H1 (cell line): Measurements from ENCODE around the gene ALAS1. TPM values are rescaled to one million over a fixed set of nuclear protein-coding genes. Genes with fewer than 3 reads are reported as not detected.

Source experiments
- CTCF ChIA-PET: fragments of 300-600 bp; sonication (Branson Sonifier 250); formaldehyde crosslinking; loops from one replicate; lab custom pipeline; 2021; ENCODE audit not compliant: partially characterized antibody; lab: Charles Lee
- POLR2A ChIA-PET: fragments of 300-600 bp; sonication (Branson Sonifier 250); formaldehyde crosslinking; loops from one replicate; lab custom pipeline; 2021; ENCODE audit warnings: inconsistent platforms; ENCODE audit not compliant: partially characterized antibody; lab: Charles Lee
- DNase-seq, 2 experiments: peaks; one replicate each; pipeline versions ENCODE4 v3.0.0 to v3.0.0-alpha.2; 2010 to 2022; ENCODE audit warnings: low spot score in 2 of 2, low read depth in 1 of 2, mixed read lengths in 1 of 2
- FAIRE-seq: peaks from 2 replicates; lab custom pipeline; 2011; peaks lifted over from hg19 to GRCh38; lab: Jason Lieb, UNC
- H2AFZ ChIP-seq: 2 replicates; pipeline ENCODE4 v1.8.1; 2012; ENCODE audit warnings: low read length, inconsistent platforms
- H2AK5ac ChIP-seq: 2 replicates; pipeline ENCODE4 v1.6.1; 2013; ENCODE audit warnings: low read depth, low read length
- H2BK120ac ChIP-seq: replicated peaks from 2 replicates; pipeline ENCODE3; 2013; ENCODE audit warnings: low read depth, low read length, inconsistent platforms
- H2BK12ac ChIP-seq: 2 replicates; pipeline ENCODE4 v1.6.1; 2013; ENCODE audit warnings: low read depth, low read length
- H2BK15ac ChIP-seq: 2 replicates; pipeline ENCODE4 v1.6.1; 2013; ENCODE audit warnings: low read length
- H2BK20ac ChIP-seq: 2 replicates; pipeline ENCODE4 v1.6.1; 2013; ENCODE audit warnings: low read length
- H2BK5ac ChIP-seq: 2 replicates; pipeline ENCODE4 v1.6.1; 2013; ENCODE audit warnings: low read depth, low read length
- H3K14ac ChIP-seq: 2 replicates; pipeline ENCODE4 v1.6.1; 2013; ENCODE audit warnings: inconsistent platforms; ENCODE audit not compliant: insufficient read length
- H3K18ac ChIP-seq: 2 replicates; pipeline ENCODE4 v1.6.1; 2013; ENCODE audit warnings: low read length; ENCODE audit errors: extremely low read depth
- H3K23ac ChIP-seq: 2 replicates; pipeline ENCODE4 v1.6.1; 2013; ENCODE audit warnings: inconsistent platforms; ENCODE audit not compliant: insufficient read length
- H3K23me2 ChIP-seq: 2 replicates; pipeline ENCODE4 v1.6.1; 2013; ENCODE audit warnings: low read depth, low read length
- H3K27ac ChIP-seq: 2 replicates; pipeline ENCODE4 v1.6.1; 2011; ENCODE audit warnings: low read depth, low read length, inconsistent platforms
- H3K27me3 ChIP-seq, 4 experiments: replicated peaks in 1 of 4; 1 replicate in 1 of 4; 2 replicates in 3 of 4; pipeline versions ENCODE4 v1.6.1 to v1.8.1; 2011 to 2013; ENCODE audit warnings: low read length in 3 of 4, mild to moderate bottlenecking in 3 of 4, inconsistent platforms in 2 of 4, mixed read lengths in 2 of 4, moderate library complexity in 1 of 4; ENCODE audit not compliant: control insufficient read depth in 3 of 4, insufficient read depth in 3 of 4; ENCODE audit errors: extremely low read depth in 1 of 4
- H3K36me3 ChIP-seq, 4 experiments: 2 replicates each; pipeline versions ENCODE4 v1.6.1 to v1.8.1; 2011 to 2013; ENCODE audit warnings: mild to moderate bottlenecking in 4 of 4, low read length in 3 of 4, moderate library complexity in 2 of 4, control low read depth in 1 of 4, inconsistent platforms in 1 of 4; ENCODE audit not compliant: insufficient read depth in 4 of 4, control insufficient read depth in 2 of 4
- H3K4ac ChIP-seq: replicated peaks from 2 replicates; pipeline ENCODE3; 2013; ENCODE audit warnings: low read length, low read depth, mixed read lengths, inconsistent platforms; ENCODE audit not compliant: insufficient read length
- H3K4me1 ChIP-seq, 4 experiments: replicated peaks in 1 of 4; 1 replicate in 1 of 4; 2 replicates in 3 of 4; pipeline versions ENCODE4 v1.6.1 to v1.8.1; 2011 to 2013; ENCODE audit warnings: low read length in 3 of 4, inconsistent platforms in 2 of 4, mixed read lengths in 1 of 4; ENCODE audit not compliant: insufficient read depth in 4 of 4, control insufficient read depth in 3 of 4
- H3K4me2 ChIP-seq, 2 experiments: 2 replicates each; pipeline versions ENCODE4 v1.6.1 to v1.8.1; 2011 to 2013; ENCODE audit warnings: low read depth in 2 of 2, low read length in 2 of 2, control low read depth in 1 of 2, inconsistent platforms in 1 of 2, mild to moderate bottlenecking in 1 of 2; ENCODE audit not compliant: insufficient read depth in 1 of 2
- H3K4me3 ChIP-seq, 4 experiments: fragments of 200-600, 300-600 bp in 1 of 4; sonication (generic), shearing (Covaris generic), sonication (Bioruptor Twin) in 1 of 4; 2 replicates each; pipeline versions ENCODE4 v1.5.1 to v1.8.1; 2011 to 2016; ENCODE audit warnings: low read length in 4 of 4, low read depth in 3 of 4, control low read depth in 2 of 4, inconsistent platforms in 2 of 4, mild to moderate bottlenecking in 2 of 4, mixed read lengths in 1 of 4, moderate library complexity in 1 of 4; ENCODE audit not compliant: insufficient read depth in 2 of 4; ENCODE audit errors: extremely low read depth in 1 of 4
- H3K56ac ChIP-seq: replicated peaks from 2 replicates; pipeline ENCODE3; 2013; ENCODE audit warnings: low read depth, mild to moderate bottlenecking, mixed read lengths, low read length, inconsistent platforms; ENCODE audit not compliant: insufficient read length
- H3K79me1 ChIP-seq: 2 replicates; pipeline ENCODE4 v1.6.1; 2013; ENCODE audit warnings: low read depth, low read length, control low read depth
- H3K79me2 ChIP-seq, 2 experiments: 2 replicates each; pipeline versions ENCODE4 v1.6.1 to v1.8.1; 2012 to 2013; ENCODE audit warnings: low read length in 2 of 2, mild to moderate bottlenecking in 2 of 2, inconsistent platforms in 1 of 2; ENCODE audit not compliant: insufficient read depth in 2 of 2, control insufficient read depth in 1 of 2
- H3K9ac ChIP-seq, 4 experiments: replicated peaks in 1 of 4; 1 replicate in 1 of 4; 2 replicates in 3 of 4; pipeline versions ENCODE4 v1.6.1 to v1.8.1; 2011 to 2013; ENCODE audit warnings: low read depth in 3 of 4, low read length in 3 of 4, control low read depth in 2 of 4, mild to moderate bottlenecking in 2 of 4, moderate library complexity in 2 of 4, inconsistent platforms in 1 of 4; ENCODE audit errors: extremely low read depth in 1 of 4
- H3K9me3 ChIP-seq, 2 experiments: 2 replicates each; pipeline versions ENCODE4 v1.6.1 to v1.8.1; 2012 to 2013; ENCODE audit warnings: mild to moderate bottlenecking in 2 of 2, moderate library complexity in 2 of 2, control low read depth in 1 of 2, inconsistent platforms in 1 of 2, low read depth in 1 of 2, low read length in 1 of 2, mixed read lengths in 1 of 2; ENCODE audit not compliant: insufficient read depth in 2 of 2
- H4K20me1 ChIP-seq, 2 experiments: replicated peaks in 1 of 2; 2 replicates each; pipeline versions ENCODE3 to v1.8.1; 2011 to 2013; ENCODE audit warnings: inconsistent platforms in 2 of 2, low read length in 2 of 2, mild to moderate bottlenecking in 1 of 2; ENCODE audit not compliant: insufficient read depth in 2 of 2, control insufficient read depth in 1 of 2
- H4K5ac ChIP-seq: 2 replicates; pipeline ENCODE4 v1.6.1; 2013; ENCODE audit warnings: low read length, low read depth, mixed read lengths, inconsistent platforms; ENCODE audit not compliant: insufficient read length
- H4K8ac ChIP-seq: 2 replicates; pipeline ENCODE4 v1.8.0; 2013; ENCODE audit warnings: mild to moderate bottlenecking, moderate library complexity, low read length, inconsistent platforms; ENCODE audit not compliant: insufficient read depth; ENCODE audit errors: extremely low read depth
- H4K91ac ChIP-seq: replicated peaks from 2 replicates; pipeline ENCODE3; 2013; ENCODE audit warnings: low read length, mixed read lengths, inconsistent platforms; ENCODE audit not compliant: insufficient read length
- BRCA1 ChIP-seq: IDR thresholded peaks from 2 replicates; pipeline ENCODE4 v1.6.1; 2012; ENCODE audit warnings: low read depth, low read length, improper control_type of control experiment
- CBX5 ChIP-seq: fragments of 300-800, 300-1000 bp; sonication (generic); IDR thresholded peaks from 2 replicates; pipeline ENCODE4 v1.7.1; 2016; ENCODE audit warnings: antibody characterized with exemption, low read length, low read depth
- CEBPB ChIP-seq: IDR thresholded peaks from 2 replicates; pipeline ENCODE4 v1.6.1; 2012; ENCODE audit warnings: low read depth, low read length
- GABPA ChIP-seq: IDR thresholded peaks from 2 replicates; pipeline ENCODE4 v1.6.1; 2011; ENCODE audit warnings: mild to moderate bottlenecking, low read length, moderate library complexity, borderline replicate concordance; ENCODE audit not compliant: insufficient read depth
- JUND ChIP-seq: IDR thresholded peaks from 2 replicates; pipeline ENCODE4 v1.6.1; 2011; ENCODE audit warnings: mild to moderate bottlenecking, improper control_type of control experiment, low read length
- POU5F1 ChIP-seq: IDR thresholded peaks from 2 replicates; pipeline ENCODE4 v1.6.1; 2011; ENCODE audit warnings: low read depth, mild to moderate bottlenecking, low read length, moderate library complexity
- RBBP5 ChIP-seq: IDR thresholded peaks from 2 replicates; pipeline ENCODE4 v1.7.1; 2012; ENCODE audit warnings: low read depth, mild to moderate bottlenecking, inconsistent platforms, low read length, moderate library complexity, borderline replicate concordance
- TEAD4 ChIP-seq: IDR thresholded peaks from 2 replicates; pipeline ENCODE4 v1.6.1; 2012; ENCODE audit warnings: low read depth, low read length, inconsistent platforms, mixed read lengths
- WGBS, 2 experiments: shearing (Covaris generic) in 1 of 2; methylation state at CpG; one replicate each; pipeline versions ENCODE4 v1.1.6 to v1.1.7; 2013 to 2015; ENCODE audit warnings: low lambda C conversion rate in 2 of 2, mixed read lengths in 2 of 2, inconsistent platforms in 1 of 2, low coverage in 1 of 2, missing lambda C conversion rate in 1 of 2; ENCODE audit not compliant: insufficient replicate concordance in 2 of 2, insufficient coverage in 1 of 2, insufficient read length in 1 of 2; ENCODE audit errors: extremely low coverage in 1 of 2, missing lambda C conversion rate in 1 of 2; 5-methylcytosine and 5-hydroxymethylcytosine counted together
- polyA plus RNA-seq, 7 experiments: library from polyadenylated mRNA; depleted of rRNA in 3 of 7; stranded (reverse) in 5 of 7; unstranded in 2 of 7; fragments of >200 nt in 5 of 7; fragments of 200-250 nt in 2 of 7; gene quantifications; 1 replicate in 5 of 7; 2 replicates in 1 of 7; 4 replicates in 1 of 7; pipeline versions ENCODE4 v1.2.1 to v1.2.3, GENCODE V29; 2011 to 2013; ENCODE audit warnings: missing spikeins in 2 of 7, mixed read lengths in 2 of 7
- total RNA-seq: library from RNA; stranded (reverse); fragmentation: NEBNext Ultra II Directional; extraction: Animal tissue kit (Norgen Biotek cat#: 25700); gene quantifications from 2 replicates; pipeline ENCODE4 v1.2.1, GENCODE V29; 2021
- TF ChIP-seq, protein P1 (sequence below): IDR thresholded peaks from 2 replicates; pipeline ENCODE4 v1.6.1; 2012; ENCODE audit warnings: low read length, inconsistent platforms
- TF ChIP-seq, protein P2 (sequence below), 3 experiments: IDR thresholded peaks; 1 replicate in 2 of 3; 2 replicates in 1 of 3; pipeline versions ENCODE4 v1.5.1 to v1.6.1; 2011; ENCODE audit warnings: low read length in 3 of 3, mild to moderate bottlenecking in 3 of 3, inconsistent platforms in 2 of 3, low read depth in 1 of 3, moderate library complexity in 1 of 3; ENCODE audit not compliant: insufficient read depth in 1 of 3; ENCODE audit errors: control extremely low read depth in 1 of 3

ALAS1 gene
- total and polyA plus RNA-seq, 2 of the 8 experiments (the other 6 are each of a cell fraction or from before 2014, with no cell fraction given): 45.9 to 84.4 TPM

- H3K79me1 ChIP-seq: no peaks in the 10 kb centered on the region; the same call in 1 of the 2 replicates
- no peaks in the 10 kb centered on the region for H3K79me2 ChIP-seq
- no peak overlapping the region for H2BK5ac ChIP-seq
- H4K5ac ChIP-seq: no peak overlapping the region
- no peak overlapping the region for H2AFZ ChIP-seq
- H3K27ac ChIP-seq: no peak overlapping the region
- no peak overlapping the region for H2BK120ac ChIP-seq
- H3K27me3 ChIP-seq: no peaks in the 10 kb centered on the region
- no peak overlapping the region for H2BK20ac ChIP-seq
- no peak overlapping the region for H2BK15ac ChIP-seq
- H3K9me3 ChIP-seq: no peaks in the 10 kb centered on the region
- FAIRE-seq: no peak
- no peak overlapping the region for H3K4me3 ChIP-seq
- peaks cover 6 to 10% of the 10 kb centered on the region in 2 experiments for H4K20me1 ChIP-seq
- H3K23me2 ChIP-seq: no peaks in the 10 kb centered on the region
- DNase-seq: no peak
- no peak overlapping the region for H2BK12ac ChIP-seq
- H3K9ac ChIP-seq: no peak overlapping the region
- no peak overlapping the region for H2AK5ac ChIP-seq
- no peak overlapping the region for H4K8ac ChIP-seq
- H3K18ac ChIP-seq: no peak overlapping the region
- H3K4ac ChIP-seq: no peak overlapping the region
- no peak overlapping the region for H3K23ac ChIP-seq
- H3K14ac ChIP-seq: no peak overlapping the region
- ChIA-PET CTCF (interaction anchor here (0.6 to 20.4 kb wide), 7 partner anchors 7 to 187 kb away, joined by 3 to 336 read pairs (median 3); partner anchors contain the start of gene TWF2), POLR2A (interaction anchor here (0.8 to 1.6 kb wide), 2 partner anchors 11 to 13 kb away, joined by 4 read pairs; no protein-coding TSS in a partner anchor)
- peaks cover 5 to 17% (median 11%) of the 10 kb centered on the region in 4 experiments; a peak in 5 of 8 replicates for H3K36me3 ChIP-seq
- H3K56ac ChIP-seq: no peak overlapping the region
- H3K4me2 ChIP-seq: no peak overlapping the region
- H4K91ac ChIP-seq: no peak overlapping the region
- WGBS, 2 experiments: 85% methylated on average over 7 of the region's 7 CpGs; no CpG with 5 or more reads in 1 of the 2 experiments
- peaks cover 0 to 4% (median 2%) of the 10 kb centered on the region in 4 experiments; a peak in 5 of 7 replicates for H3K4me1 ChIP-seq
- TF ChIP-seq JUND (no peak), CEBPB (no peak), TEAD4 (no peak), RBBP5 (no peak), GABPA (no peak), POU5F1 (no peak), CBX5 (no peak), BRCA1 (no peak)
- TF ChIP-seq, protein P1, sequence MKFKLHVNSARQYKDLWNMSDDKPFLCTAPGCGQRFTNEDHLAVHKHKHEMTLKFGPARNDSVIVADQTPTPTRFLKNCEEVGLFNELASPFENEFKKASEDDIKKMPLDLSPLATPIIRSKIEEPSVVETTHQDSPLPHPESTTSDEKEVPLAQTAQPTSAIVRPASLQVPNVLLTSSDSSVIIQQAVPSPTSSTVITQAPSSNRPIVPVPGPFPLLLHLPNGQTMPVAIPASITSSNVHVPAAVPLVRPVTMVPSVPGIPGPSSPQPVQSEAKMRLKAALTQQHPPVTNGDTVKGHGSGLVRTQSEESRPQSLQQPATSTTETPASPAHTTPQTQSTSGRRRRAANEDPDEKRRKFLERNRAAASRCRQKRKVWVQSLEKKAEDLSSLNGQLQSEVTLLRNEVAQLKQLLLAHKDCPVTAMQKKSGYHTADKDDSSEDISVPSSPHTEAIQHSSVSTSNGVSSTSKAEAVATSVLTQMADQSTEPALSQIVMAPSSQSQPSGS: no peak
- TF ChIP-seq, protein P2, sequence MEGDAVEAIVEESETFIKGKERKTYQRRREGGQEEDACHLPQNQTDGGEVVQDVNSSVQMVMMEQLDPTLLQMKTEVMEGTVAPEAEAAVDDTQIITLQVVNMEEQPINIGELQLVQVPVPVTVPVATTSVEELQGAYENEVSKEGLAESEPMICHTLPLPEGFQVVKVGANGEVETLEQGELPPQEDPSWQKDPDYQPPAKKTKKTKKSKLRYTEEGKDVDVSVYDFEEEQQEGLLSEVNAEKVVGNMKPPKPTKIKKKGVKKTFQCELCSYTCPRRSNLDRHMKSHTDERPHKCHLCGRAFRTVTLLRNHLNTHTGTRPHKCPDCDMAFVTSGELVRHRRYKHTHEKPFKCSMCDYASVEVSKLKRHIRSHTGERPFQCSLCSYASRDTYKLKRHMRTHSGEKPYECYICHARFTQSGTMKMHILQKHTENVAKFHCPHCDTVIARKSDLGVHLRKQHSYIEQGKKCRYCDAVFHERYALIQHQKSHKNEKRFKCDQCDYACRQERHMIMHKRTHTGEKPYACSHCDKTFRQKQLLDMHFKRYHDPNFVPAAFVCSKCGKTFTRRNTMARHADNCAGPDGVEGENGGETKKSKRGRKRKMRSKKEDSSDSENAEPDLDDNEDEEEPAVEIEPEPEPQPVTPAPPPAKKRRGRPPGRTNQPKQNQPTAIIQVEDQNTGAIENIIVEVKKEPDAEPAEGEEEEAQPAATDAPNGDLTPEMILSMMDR (IDR thresholded peaks at IDR 0.05; ENCODE audit: control extremely low read depth in 1 of 3, insufficient read depth in 1 of 3, low read depth in 1 of 3, low read length in 3 of 3): no peak
Observed at GRCh38 chr3:52227766-52228165, 29.8 kb downstream of the ALAS1 start.
